HG03108 (cell line): Measurements from ENCODE around the gene PDK1.
A peak's percentile ranks its signal among the peaks of the same experiment; 100 is the strongest.
"Not testable (repeated sequence)": the region's sequence is repeated elsewhere in the genome, so short reads cannot be mapped to it uniquely, and the experiment has no call there.

ENCODE experiments used
- ATAC-seq: cut with Tn5 transposase; IDR thresholded peaks from one replicate; pipeline ENCODE4 v1.9.1; 2021; ENCODE audit warnings: moderate library complexity; ENCODE audit not compliant: unreplicated experiment

The PDK1 gene

GRCh38 chr2:172592190-172592589 is 36.3 kb downstream of the PDK1 start:
- not testable (repeated sequence) for ATAC-seq

- ATAC-seq: peak; percentile 68
These were observed 40.9 kb downstream of the PDK1 start for GRCh38 chr2:172596776-172597175.

GRCh38 chr2:172597176-172597842 is 41.4 kb downstream of the PDK1 start:
- no peak for ATAC-seq

- ATAC-seq: no peak
These were observed 44.1 kb downstream of the PDK1 start for GRCh38 chr2:172599947-172600346.

GRCh38 chr2:172600557-172601008 is 44.7 kb downstream of the PDK1 start:
- ATAC-seq: no peak

GRCh38 chr2:172606285-172606684 is 50.4 kb downstream of the PDK1 start:
- no peak for ATAC-seq

GRCh38 chr2:172607379-172607928 is 51.6 kb downstream of the PDK1 start:
- ATAC-seq: no peak

GRCh38 chr2:172609488-172609887 is 53.6 kb downstream of the PDK1 start:
- ATAC-seq: no peak

- no peak for ATAC-seq
These were observed 56.2 kb downstream of the PDK1 start for GRCh38 chr2:172612051-172612450.

- ATAC-seq: no peak
These were observed 57.1 kb downstream of the PDK1 start for GRCh38 chr2:172613040-172613439.

GRCh38 chr2:172613615-172614231 is 57.8 kb downstream of the PDK1 start:
- no peak for ATAC-seq

- no peak for ATAC-seq
These were observed 59.0 kb downstream of the PDK1 start for GRCh38 chr2:172614932-172615331.

GRCh38 chr2:172615727-172616261 is 59.9 kb downstream of the PDK1 start:
- ATAC-seq: no peak

- no peak for ATAC-seq
These were observed 61.2 kb downstream of the PDK1 start for GRCh38 chr2:172617115-172617514.

- no peak for ATAC-seq
These were observed 67.5 kb downstream of the PDK1 start for GRCh38 chr2:172623249-172623965.

- no peak for ATAC-seq
These were observed 69.1 kb downstream of the PDK1 start for GRCh38 chr2:172624996-172625395.

- ATAC-seq: no peak
These were observed 71.3 kb downstream of the PDK1 start for GRCh38 chr2:172627181-172627580.

- ATAC-seq: no peak
These were observed 72.2 kb downstream of the PDK1 start for GRCh38 chr2:172628085-172628484.

GRCh38 chr2:172629586-172629985 is 73.7 kb downstream of the PDK1 start:
- ATAC-seq: no peak

GRCh38 chr2:172630181-172630580 is 74.3 kb downstream of the PDK1 start:
- ATAC-seq: no peak

- no peak for ATAC-seq
These were observed 78.6 kb downstream of the PDK1 start for GRCh38 chr2:172634477-172634876.
